Measurements from ENCODE around the gene SLC22A2.

GRCh38 chr6:160221423-160221822 is 37.2 kb downstream of the SLC22A2 start:
- TF ChIP-seq BRCA1 (IDR thresholded peaks at IDR 0.05; ENCODE audit: low read depth, low read length), result no peak
- no peak for TF ChIP-seq ZBTB33 (IDR thresholded peaks at IDR 0.05)

Measured in GM12878 (cell line).